ENCODE measurements around the gene BAIAP3.

Gene BAIAP3

DNA sequence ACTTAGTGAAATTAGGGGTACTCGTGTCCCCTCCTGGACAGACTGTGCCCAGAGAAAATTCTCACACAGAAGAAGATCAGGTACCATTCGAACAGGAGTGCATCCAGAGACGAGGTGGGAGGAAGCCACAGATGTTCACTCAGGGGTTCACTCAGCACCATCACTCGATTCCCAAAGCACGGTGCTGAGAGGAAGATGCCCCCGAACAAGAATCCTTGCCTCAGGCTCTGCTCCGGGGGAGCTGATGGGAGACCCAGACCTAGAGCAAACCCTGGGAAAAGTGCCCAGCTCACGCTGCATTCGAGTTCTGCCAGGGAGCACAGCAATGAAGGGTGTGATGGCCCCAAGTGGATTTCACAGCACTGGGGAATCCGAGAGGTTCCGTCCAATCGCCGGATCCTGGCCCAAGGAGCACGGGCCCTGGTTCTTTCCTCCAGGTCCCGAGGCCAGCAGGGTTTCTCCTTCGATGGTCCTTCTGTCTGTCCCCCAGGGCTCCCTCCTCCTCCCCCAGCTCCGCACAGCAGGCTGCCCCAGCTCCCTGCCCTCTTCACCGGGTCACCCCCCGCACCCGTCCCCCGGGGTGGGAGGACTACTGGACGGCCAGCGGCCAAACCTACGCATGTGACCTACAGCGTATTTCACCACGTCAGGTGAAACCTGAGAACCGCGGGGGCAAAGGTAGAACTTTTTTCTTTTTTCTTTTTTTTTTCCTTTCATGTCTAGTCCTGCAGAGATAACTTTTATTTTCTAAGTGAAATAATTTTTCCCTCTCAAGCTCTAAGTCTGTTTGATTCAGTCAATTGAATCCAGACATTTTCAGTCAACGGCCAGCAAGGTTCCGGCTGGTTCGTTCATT, 34.2 kb upstream of the BAIAP3 start:
- no peak for DNase-seq (ENCODE audit: low read depth, low spot score)

DNA sequence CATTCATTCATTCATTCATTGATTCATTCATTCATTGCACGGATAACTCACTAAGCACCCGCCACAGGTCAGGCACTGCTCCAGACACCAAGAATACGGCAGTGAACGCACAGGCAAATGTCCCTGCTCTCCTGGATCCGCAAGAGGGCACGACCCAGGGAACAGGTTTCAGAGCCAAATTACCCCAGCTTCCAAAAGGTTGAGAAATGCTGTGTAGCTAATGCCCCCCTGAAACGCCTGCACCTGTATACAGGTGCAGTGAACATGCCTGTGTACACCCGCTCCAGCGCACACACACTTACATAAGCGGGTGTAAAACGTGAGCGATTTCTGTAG, 33.6 kb upstream of the BAIAP3 start:
- DNase-seq (ENCODE audit: low read depth, low spot score), result no peak

DNA sequence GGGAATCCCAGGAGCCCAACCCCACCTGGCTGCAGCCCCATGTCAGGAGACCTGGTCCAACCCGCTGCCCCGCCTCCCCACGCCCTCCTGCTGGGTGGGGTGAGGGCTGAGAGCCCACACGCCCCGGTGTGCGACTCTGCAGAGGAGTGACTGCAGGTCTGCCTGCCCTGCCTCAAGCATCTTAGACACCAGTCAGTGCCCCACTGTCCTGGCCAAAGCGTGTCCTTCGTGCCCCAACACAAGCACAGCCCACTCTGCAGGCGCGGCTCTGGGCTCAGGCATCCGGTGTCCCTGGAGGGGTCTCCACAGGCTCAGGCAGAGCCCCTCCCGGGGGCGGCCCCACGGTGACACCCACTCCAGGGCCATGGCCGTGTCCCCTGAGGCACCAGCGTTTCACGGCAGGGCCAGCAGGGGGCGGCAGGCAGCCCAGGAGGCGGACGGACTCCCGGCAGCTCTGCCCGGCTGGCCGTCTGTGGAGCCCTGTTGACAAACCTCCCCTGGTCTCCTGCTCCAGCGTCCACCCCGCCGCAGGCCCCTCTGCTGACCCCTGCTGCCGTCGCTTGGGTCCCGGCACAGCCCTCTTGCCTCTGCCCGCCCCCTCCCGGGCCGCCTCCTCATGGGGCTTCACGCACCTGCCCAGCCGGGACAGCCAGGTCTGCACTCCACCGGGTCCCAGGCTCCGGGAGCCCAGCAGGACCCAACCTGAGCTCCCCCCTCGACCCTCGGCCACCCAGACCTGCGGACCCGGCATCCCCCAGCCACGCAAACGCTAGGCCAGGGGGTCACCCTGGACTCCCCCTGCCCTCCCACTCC, 32.6 kb upstream of the BAIAP3 start:
- DNase-seq (ENCODE audit: low read depth, low spot score), result peak; percentile 54

DNA sequence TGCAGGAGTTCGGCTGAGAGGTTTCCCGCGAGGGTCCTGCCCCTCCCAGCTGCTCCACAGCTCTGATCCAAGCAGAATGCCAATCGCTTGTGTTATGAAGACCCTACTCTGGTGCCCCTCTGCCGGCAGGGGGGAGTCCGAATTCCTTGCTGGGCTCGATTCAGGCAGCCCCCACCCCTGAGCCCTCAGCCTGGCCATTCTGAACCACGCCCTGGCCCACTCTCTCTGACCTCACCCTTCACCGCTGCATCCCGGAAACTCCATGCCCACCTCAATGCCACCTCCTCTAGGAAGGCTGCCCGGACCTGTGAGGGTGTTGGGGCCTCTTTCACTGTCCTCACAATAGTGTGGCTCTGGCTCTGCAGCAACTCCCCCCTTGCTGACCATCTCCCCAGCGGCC, 31.9 kb upstream of the BAIAP3 start:
- no peak for DNase-seq (ENCODE audit: low read depth, low spot score)

DNA sequence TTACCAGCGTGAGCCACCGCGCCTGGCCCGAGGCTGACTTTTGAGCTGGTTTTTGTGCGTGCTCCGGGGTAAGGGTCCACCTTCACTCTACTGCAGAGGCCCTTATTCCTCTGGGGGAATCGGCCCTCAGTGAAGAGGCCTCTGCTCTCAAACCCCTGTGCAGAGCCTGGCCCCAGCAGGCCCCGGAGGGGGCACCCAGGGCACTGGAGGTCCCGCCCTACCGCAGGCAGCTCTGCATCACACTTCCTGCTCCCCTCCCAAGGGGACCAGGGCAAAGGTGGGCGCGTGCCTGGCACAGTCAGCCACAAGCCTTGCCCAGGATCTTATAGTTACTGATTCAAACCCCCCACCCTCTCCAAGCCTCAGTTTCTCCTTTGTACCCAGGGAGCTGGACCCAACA, 27.6 kb upstream of the BAIAP3 start:
- no peak for DNase-seq (ENCODE audit: low read depth, low spot score)

DNA sequence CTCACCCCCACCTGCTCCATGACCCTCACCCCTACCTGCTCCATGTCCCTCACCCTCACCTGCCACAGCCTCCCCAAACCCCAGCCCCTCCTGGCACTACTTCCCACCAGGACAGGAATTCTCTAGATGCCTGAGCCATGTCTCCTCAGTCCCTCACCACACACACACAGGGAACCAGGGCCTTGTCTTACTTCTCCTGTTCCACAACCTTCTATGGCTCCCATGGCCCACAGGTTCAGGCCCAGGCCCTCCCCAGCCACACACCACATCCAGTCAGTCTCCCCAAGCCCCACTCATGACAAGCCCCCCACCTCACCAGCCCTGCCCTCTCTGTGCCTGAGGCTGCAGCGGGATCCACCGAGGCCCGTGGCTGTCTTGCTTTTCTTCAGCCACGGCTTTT, 27.1 kb upstream of the BAIAP3 start:
- no peak for DNase-seq (ENCODE audit: low read depth, low spot score)

DNA sequence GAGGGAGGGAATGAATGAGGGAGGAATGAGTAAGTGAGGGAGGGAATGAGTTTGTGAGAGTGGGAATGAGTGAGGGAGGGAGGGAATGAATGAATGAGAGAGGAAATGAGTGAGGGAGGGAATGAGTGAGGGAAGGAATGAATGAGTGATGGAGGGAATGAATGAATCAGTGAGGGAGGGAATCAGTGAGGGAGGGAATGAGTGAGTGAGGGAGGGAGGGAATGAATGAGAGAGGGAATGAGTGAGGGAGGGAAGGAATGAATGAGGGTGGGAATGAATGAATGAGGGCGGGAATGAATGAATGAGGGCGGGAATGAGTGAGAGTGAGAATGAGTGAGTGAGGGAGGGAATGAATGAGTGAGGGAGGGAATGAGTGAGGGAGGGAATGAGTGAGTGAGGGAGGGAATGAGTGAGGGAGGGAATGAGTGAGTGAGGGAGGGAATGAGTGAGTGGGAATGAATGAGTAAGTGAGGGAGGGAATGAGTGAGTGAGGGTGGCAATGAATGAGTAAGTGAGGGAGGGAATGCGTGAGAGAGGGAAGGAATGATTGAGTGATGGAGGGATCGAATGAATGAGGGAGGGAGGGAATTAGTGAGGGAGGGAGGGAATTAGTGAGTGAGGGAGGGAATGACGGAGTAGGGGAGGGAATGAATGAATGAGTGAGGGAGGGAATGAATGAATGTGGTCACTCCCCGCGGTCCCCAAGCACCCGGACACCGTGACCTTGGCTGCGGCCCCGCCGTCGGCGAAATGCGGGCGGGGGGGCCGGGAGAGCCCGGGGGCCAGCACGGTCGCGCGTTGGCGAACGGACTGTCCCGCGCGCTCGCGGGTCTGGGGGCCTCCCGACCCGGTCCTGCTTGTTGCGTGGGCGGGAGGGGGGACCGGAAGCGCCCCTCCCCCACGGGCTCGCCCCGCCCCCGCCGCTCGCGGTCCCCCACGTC, 25.1 kb upstream of the BAIAP3 start:
- DNase-seq (ENCODE audit: low read depth, low spot score), result no peak

DNA sequence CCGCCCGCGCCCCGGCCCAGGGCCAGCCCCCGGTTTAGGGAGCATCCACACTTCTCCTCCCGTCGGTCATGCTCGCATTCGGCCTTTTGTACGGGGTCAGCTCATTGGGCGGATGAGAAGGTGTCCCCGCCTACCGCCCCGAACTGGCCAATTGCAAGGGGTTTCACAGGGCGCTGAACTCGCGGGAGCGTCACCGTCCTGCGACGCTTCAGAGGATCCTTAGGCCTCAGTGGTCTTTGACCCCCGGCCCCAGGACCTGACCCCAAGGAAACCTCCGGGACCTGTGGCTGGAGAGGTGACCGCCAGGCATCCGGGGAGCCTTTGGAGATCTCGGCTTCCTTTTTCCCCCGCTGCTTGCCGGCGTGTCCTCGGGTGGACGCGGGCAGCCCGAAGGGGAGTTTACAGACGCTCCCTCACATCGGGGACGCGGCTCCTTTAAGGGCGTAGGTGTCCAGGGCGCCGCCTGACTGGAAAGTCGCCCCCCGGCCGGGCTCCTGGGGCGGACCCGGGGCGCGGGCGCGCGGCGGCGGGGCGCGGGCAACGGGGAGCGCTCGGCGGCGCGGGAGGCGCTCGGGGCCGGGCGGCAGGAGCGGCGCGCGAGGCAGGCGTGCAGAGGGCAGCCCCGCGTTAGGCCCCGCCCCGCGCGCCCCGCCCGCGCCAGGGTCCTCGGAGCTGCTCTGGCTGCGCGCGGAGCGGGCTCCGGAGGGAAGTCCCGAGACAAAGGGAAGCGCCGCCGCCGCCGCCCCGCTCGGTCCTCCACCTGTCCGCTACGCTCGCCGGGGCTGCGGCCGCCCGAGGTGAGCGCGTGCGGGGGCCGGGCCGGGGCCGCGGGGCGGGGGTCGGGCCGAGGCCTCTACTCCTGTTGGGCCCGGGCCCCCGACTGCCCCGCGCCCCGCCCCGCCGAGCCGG, 24.2 kb upstream of the BAIAP3 start, which contains the start of gene UBE2I:
TSS of gene UBE2I (plus strand) at position 660 of the 909 bp plus-strand sequence. CDS start 4,395 bp downstream, outside the sequence.
- DNase-seq (ENCODE audit: low read depth, low spot score), result peak; percentile 88

DNA sequence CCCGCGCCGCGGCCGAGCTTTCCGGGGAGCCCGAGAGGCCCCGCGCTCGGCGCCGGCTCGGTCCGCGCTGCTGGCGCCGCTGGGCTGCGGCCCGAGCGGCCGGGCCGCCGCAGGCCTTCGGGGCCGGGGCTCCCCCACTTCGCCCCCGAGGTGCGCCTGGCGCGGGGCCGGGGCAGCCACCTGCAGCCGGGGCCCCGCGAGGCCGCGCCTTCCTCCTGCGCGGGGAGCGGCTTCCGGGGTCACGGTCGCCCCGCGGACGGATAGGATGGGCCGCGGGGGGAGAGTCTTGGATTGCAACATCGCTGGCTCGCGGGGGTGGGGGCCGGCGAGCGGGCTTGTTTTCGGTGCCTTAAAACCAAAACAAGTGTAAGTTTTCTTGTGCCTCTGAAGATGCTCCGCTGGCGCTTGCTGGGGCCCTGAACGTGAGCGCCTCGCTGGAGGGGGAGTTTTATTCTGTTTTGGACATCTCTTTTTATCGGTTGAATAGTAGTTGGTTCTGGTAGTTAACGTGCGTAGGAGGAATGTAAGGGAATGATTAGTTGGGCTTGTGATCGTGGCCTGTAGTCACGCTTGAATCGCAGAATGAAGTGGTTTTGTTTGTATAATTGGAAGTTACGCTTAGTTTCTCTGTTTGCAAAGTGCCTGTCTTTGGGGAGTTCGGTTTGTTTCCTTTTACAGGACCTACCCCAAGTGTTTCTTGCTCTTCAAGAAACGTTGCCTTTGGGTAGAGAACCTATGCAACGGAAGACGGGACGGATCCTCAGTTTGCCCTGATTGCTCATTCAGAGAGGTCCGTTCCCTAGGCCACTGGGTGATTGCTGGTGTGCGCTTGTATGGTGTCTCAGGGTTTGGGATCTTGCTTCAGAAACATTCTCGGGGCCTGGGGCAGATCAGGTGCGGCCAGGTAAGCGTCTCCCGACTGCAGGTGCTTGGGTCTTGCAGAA, 23.3 kb upstream of the BAIAP3 start:
- peak; percentile 27 for DNase-seq (ENCODE audit: low read depth, low spot score)

DNA sequence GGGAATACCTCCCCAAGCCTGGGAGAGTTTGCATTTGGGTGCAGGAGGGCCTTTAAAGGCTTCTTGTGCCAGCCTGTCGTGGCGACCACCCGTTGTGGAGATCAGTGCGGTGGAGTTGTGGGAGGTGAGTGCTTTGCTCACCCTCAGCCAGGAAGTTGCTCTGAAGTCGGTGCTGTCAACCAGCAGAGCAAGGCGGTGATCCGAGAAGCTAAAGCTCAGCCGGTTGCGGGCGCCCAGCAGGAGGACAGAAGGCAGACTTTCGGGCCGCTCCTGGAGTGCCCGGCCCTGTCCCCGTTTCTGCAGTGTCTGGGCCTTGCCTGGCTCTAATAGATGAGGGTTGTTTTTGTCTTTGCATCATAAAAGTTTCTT, 22.6 kb upstream of the BAIAP3 start:
- DNase-seq (ENCODE audit: low read depth, low spot score), result no peak

DNA sequence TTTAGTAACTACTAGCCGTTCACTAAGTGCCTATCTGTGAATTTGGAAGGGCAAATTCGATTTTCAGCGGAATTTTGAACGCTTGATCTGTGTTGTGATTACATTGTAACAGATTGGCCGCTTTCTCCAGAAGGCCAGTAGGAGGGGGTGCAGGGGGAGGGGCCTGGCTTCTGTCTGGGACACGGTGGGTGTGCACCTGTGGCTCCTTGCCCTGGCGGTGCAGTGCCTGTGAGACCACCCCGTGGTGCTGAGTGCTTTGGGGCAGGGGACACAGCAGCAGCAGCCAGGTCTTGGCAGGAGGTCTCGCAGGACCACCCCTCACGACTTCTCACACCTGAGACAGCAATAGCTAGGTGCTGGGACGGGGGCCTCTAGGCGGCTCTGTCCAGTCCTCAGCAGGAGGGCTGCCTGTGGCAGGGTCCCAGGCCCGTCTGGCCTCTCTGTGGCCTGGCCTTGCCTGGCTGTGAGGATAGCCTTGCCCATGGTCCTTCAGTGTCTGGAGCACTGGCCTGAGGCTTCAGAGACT, 22.2 kb upstream of the BAIAP3 start:
- DNase-seq (ENCODE audit: low read depth, low spot score), result no peak

DNA sequence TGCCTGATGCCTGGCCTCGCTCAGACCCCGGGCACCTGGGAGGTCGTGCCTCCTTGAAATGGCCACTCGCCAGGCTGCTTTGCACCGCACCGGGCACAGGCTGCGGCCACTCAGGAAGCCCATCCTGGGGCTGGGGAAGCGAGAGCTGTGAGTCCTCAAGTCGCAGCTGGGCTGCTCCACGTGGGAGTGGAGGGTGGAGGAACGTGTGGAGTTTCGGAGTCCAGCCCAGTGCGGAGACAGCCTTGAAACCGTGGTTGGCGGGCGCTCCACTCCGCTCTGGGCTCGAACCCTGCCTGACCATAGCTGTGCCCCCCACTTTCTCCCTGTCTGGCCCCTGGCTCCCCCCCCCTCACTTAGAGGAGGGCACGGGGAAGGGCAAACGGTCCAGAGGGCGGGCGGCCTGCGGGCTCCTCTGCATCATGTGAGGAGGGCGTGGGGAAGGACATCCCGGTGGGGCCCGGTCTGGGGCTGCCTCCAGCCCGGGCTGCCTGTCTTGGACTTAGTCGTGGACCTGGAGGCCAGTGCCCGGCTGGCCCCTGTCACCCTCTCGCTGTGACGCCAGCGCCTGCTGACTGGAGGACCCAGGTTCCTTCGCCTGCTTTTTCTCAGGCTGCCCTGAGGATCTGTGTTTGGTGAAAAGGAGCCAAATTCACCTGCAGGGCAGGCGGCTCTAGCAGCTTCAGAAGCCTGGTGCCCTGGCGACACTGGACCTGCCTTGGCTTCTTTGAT, 21.5 kb upstream of the BAIAP3 start:
- DNase-seq (ENCODE audit: low read depth, low spot score), result no peak

DNA sequence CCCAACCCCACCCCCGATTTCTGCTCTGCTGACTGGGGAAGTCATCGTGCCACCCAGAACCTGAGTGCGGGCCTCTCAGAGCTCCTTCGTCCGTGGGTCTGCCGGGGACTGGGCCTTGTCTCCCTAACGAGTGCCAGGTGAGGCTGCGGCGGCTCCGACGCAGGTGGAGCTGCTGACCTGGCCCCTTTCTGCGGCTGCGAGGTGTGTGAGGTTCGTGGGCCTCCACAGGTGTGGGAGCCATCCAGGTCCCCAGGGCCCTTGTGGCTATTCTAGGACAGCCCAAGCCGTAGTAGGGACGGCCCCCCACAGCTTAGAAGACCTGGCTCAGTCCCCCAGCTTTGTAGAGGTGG, 21.0 kb upstream of the BAIAP3 start:
- DNase-seq (ENCODE audit: low read depth, low spot score), result no peak

DNA sequence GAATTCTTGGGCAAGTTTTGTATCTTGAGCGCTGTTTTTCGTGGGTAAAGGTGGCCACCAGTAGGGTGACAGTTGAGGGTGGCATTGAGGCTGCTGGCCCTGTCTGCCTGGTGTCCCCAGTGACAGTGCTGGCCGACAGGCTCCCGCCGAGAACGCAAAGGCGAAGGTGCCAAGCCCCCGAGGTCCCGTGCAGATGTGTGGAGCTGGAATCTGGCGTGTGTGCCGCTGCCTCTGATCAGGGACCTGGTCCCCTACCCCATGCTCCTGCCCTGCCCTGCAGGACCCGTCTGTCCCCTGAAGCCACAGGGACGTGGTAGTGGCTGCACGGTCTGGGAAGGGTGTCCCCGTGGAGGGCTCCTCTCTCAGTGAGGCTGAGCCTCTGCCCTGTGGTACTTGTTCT, 20.5 kb upstream of the BAIAP3 start:
- no peak for DNase-seq (ENCODE audit: low read depth, low spot score)

DNA sequence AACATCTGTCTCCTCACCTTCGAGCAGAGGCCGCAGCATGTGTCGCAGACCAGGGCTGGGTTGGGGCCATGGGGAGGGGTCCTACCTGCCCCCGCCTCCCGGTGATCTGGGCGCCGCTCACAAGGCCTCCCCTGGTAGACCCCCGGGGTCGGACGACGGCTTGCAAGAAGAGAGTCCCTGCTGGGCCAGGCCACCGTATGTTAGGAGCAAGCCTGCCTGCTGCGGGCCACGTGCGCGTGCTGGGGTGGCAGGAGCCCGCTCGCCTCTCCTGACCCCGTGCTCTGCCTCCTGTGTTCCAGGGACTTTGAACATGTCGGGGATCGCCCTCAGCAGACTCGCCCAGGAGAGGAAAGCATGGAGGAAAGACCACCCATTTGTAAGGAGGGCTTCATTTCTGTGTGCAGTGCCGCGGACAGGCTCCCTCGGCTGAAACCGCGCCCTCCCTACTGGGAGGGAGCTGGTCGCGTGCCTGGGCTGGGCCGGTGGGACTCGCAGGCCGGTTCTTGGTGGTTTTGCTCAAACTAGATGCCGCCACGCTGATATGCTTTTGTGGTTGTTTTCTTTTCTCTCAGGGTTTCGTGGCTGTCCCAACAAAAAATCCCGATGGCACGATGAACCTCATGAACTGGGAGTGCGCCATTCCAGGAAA, 19.6 kb upstream of the BAIAP3 start:
- no peak for DNase-seq (ENCODE audit: low read depth, low spot score)

DNA sequence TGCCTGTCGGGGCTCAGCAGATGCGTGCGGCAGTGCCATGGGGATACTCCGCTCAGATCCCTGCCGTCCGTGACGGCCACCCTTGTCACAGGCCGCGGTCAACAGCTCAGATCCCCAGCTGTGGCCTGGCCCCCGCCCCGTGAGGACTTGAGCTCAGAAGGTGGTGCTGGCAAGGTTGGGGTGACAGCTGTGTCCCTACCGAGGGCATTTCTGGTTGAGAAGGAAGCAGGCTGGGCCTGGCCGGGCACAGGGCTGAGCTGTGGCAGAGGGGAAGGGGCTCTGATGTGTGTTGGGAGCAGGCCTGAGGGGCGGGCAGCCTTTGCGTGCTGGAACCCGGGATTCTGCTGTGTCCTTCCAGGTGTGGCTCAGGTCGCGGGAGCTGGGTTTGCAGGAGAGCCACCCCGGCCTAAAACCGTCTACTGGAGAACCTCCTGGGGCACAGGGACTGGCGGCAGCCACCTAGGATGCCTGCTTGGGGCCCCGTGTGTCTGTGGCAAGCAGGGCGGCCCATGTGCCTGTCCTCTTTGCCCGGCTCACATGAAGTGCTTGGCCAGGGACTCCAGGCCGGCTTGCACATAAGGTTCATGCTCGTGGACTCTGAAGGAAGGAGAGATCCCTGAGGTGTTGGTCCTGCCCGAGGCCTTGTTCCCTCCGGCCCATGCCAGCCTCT, 18.9 kb upstream of the BAIAP3 start:
- no peak for DNase-seq (ENCODE audit: low read depth, low spot score)

DNA sequence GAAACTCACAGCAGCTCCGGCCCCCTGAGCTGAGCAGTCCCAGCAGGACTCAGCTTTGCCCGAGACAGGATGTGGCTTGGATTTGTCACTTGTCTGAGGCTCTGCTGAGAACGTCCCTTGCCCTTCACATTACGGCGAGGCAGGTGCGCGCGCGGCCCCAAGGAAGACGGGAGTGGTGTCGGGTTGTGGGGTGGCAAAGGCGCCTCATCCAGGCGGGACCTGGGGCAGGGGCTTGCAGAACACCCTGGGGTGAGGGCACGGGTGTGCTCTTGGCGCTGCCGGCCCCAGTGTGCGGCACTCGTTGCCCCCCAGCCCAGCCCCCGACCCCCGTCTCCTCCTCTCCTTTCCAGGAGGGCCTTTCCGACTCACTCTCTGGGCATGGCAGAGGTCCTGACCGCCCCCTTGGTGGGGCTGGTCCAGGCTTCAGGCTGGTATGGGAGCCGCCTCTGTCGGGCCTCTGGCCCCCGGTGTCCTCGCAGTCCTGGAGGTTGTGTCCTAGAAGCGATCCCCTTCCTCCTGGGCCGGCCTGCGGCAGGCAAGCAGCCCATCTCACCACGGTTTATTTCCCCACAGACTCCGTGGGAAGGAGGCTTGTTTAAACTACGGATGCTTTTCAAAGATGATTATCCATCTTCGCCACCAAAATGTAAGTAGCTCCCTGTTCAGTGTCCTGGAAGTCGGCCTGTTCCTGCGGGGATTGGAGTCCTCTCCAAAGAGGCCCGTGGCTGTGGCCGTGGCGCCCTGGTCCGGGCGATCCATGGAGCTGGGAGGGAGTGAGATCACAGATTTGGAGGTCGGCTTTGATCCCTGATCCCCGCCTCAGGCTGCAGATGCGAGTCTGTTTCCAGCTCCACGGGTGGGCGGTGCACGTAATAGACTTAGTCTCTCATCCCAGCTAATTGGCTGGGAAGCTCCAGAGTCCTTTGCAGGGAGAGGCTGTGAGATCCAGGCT, 18.1 kb upstream of the BAIAP3 start:
- DNase-seq (ENCODE audit: low read depth, low spot score), result no peak

Measured in activated naive CD8-positive, alpha-beta T cell treated with anti-CD3 and anti-CD28 coated beads, Interleukin-2, amount 50 U/mL, for 16 hours (primary cell).